H1 (cell line): ENCODE results near the gene CELSR1. TPM values are rescaled to one million over a fixed set of nuclear protein-coding genes. Genes with fewer than 3 reads are reported as not detected.
A peak's percentile ranks its signal among the peaks of the same experiment; 100 is the strongest.

Experiments
- CTCF ChIA-PET: fragments of 300-600 bp; sonication (Branson Sonifier 250); formaldehyde crosslinking; loops from one replicate; lab custom pipeline; 2021; ENCODE audit not compliant: partially characterized antibody; lab: Charles Lee
- POLR2A ChIA-PET: fragments of 300-600 bp; sonication (Branson Sonifier 250); formaldehyde crosslinking; loops from one replicate; lab custom pipeline; 2021; ENCODE audit warnings: inconsistent platforms; ENCODE audit not compliant: partially characterized antibody; lab: Charles Lee
- DNase-seq, 2 experiments: peaks; one replicate each; pipeline versions ENCODE4 v3.0.0 to v3.0.0-alpha.2; 2010 to 2022; ENCODE audit warnings: low spot score in 2 of 2, low read depth in 1 of 2, mixed read lengths in 1 of 2
- FAIRE-seq: peaks from 2 replicates; lab custom pipeline; 2011; peaks lifted over from hg19 to GRCh38; lab: Jason Lieb, UNC
- H2AFZ ChIP-seq: 2 replicates; pipeline ENCODE4 v1.8.1; 2012; ENCODE audit warnings: low read length, inconsistent platforms
- H2AK5ac ChIP-seq: 2 replicates; pipeline ENCODE4 v1.6.1; 2013; ENCODE audit warnings: low read depth, low read length
- H2BK120ac ChIP-seq: replicated peaks from 2 replicates; pipeline ENCODE3; 2013; ENCODE audit warnings: low read depth, low read length, inconsistent platforms
- H2BK12ac ChIP-seq: 2 replicates; pipeline ENCODE4 v1.6.1; 2013; ENCODE audit warnings: low read depth, low read length
- H2BK15ac ChIP-seq: 2 replicates; pipeline ENCODE4 v1.6.1; 2013; ENCODE audit warnings: low read length
- H2BK20ac ChIP-seq: 2 replicates; pipeline ENCODE4 v1.6.1; 2013; ENCODE audit warnings: low read length
- H2BK5ac ChIP-seq: 2 replicates; pipeline ENCODE4 v1.6.1; 2013; ENCODE audit warnings: low read depth, low read length
- H3K14ac ChIP-seq: 2 replicates; pipeline ENCODE4 v1.6.1; 2013; ENCODE audit warnings: inconsistent platforms; ENCODE audit not compliant: insufficient read length
- H3K18ac ChIP-seq: 2 replicates; pipeline ENCODE4 v1.6.1; 2013; ENCODE audit warnings: low read length; ENCODE audit errors: extremely low read depth
- H3K23ac ChIP-seq: 2 replicates; pipeline ENCODE4 v1.6.1; 2013; ENCODE audit warnings: inconsistent platforms; ENCODE audit not compliant: insufficient read length
- H3K23me2 ChIP-seq: 2 replicates; pipeline ENCODE4 v1.6.1; 2013; ENCODE audit warnings: low read depth, low read length
- H3K27ac ChIP-seq: 2 replicates; pipeline ENCODE4 v1.6.1; 2011; ENCODE audit warnings: low read depth, low read length, inconsistent platforms
- H3K27me3 ChIP-seq, 4 experiments: replicated peaks in 1 of 4; 1 replicate in 1 of 4; 2 replicates in 3 of 4; pipeline versions ENCODE4 v1.6.1 to v1.8.1; 2011 to 2013; ENCODE audit warnings: low read length in 3 of 4, mild to moderate bottlenecking in 3 of 4, inconsistent platforms in 2 of 4, mixed read lengths in 2 of 4, moderate library complexity in 1 of 4; ENCODE audit not compliant: control insufficient read depth in 3 of 4, insufficient read depth in 3 of 4; ENCODE audit errors: extremely low read depth in 1 of 4
- H3K36me3 ChIP-seq, 4 experiments: 2 replicates each; pipeline versions ENCODE4 v1.6.1 to v1.8.1; 2011 to 2013; ENCODE audit warnings: mild to moderate bottlenecking in 4 of 4, low read length in 3 of 4, moderate library complexity in 2 of 4, control low read depth in 1 of 4, inconsistent platforms in 1 of 4; ENCODE audit not compliant: insufficient read depth in 4 of 4, control insufficient read depth in 2 of 4
- H3K4ac ChIP-seq: replicated peaks from 2 replicates; pipeline ENCODE3; 2013; ENCODE audit warnings: low read length, low read depth, mixed read lengths, inconsistent platforms; ENCODE audit not compliant: insufficient read length
- H3K4me1 ChIP-seq, 4 experiments: replicated peaks in 1 of 4; 1 replicate in 1 of 4; 2 replicates in 3 of 4; pipeline versions ENCODE4 v1.6.1 to v1.8.1; 2011 to 2013; ENCODE audit warnings: low read length in 3 of 4, inconsistent platforms in 2 of 4, mixed read lengths in 1 of 4; ENCODE audit not compliant: insufficient read depth in 4 of 4, control insufficient read depth in 3 of 4
- H3K4me2 ChIP-seq, 2 experiments: 2 replicates each; pipeline versions ENCODE4 v1.6.1 to v1.8.1; 2011 to 2013; ENCODE audit warnings: low read depth in 2 of 2, low read length in 2 of 2, control low read depth in 1 of 2, inconsistent platforms in 1 of 2, mild to moderate bottlenecking in 1 of 2; ENCODE audit not compliant: insufficient read depth in 1 of 2
- H3K4me3 ChIP-seq, 4 experiments: fragments of 200-600, 300-600 bp in 1 of 4; sonication (generic), shearing (Covaris generic), sonication (Bioruptor Twin) in 1 of 4; 2 replicates each; pipeline versions ENCODE4 v1.5.1 to v1.8.1; 2011 to 2016; ENCODE audit warnings: low read length in 4 of 4, low read depth in 3 of 4, control low read depth in 2 of 4, inconsistent platforms in 2 of 4, mild to moderate bottlenecking in 2 of 4, mixed read lengths in 1 of 4, moderate library complexity in 1 of 4; ENCODE audit not compliant: insufficient read depth in 2 of 4; ENCODE audit errors: extremely low read depth in 1 of 4
- H3K56ac ChIP-seq: replicated peaks from 2 replicates; pipeline ENCODE3; 2013; ENCODE audit warnings: low read depth, mild to moderate bottlenecking, mixed read lengths, low read length, inconsistent platforms; ENCODE audit not compliant: insufficient read length
- H3K79me1 ChIP-seq: 2 replicates; pipeline ENCODE4 v1.6.1; 2013; ENCODE audit warnings: low read depth, low read length, control low read depth
- H3K79me2 ChIP-seq, 2 experiments: 2 replicates each; pipeline versions ENCODE4 v1.6.1 to v1.8.1; 2012 to 2013; ENCODE audit warnings: low read length in 2 of 2, mild to moderate bottlenecking in 2 of 2, inconsistent platforms in 1 of 2; ENCODE audit not compliant: insufficient read depth in 2 of 2, control insufficient read depth in 1 of 2
- H3K9ac ChIP-seq, 4 experiments: replicated peaks in 1 of 4; 1 replicate in 1 of 4; 2 replicates in 3 of 4; pipeline versions ENCODE4 v1.6.1 to v1.8.1; 2011 to 2013; ENCODE audit warnings: low read depth in 3 of 4, low read length in 3 of 4, control low read depth in 2 of 4, mild to moderate bottlenecking in 2 of 4, moderate library complexity in 2 of 4, inconsistent platforms in 1 of 4; ENCODE audit errors: extremely low read depth in 1 of 4
- H3K9me3 ChIP-seq, 2 experiments: 2 replicates each; pipeline versions ENCODE4 v1.6.1 to v1.8.1; 2012 to 2013; ENCODE audit warnings: mild to moderate bottlenecking in 2 of 2, moderate library complexity in 2 of 2, control low read depth in 1 of 2, inconsistent platforms in 1 of 2, low read depth in 1 of 2, low read length in 1 of 2, mixed read lengths in 1 of 2; ENCODE audit not compliant: insufficient read depth in 2 of 2
- H4K20me1 ChIP-seq, 2 experiments: replicated peaks in 1 of 2; 2 replicates each; pipeline versions ENCODE3 to v1.8.1; 2011 to 2013; ENCODE audit warnings: inconsistent platforms in 2 of 2, low read length in 2 of 2, mild to moderate bottlenecking in 1 of 2; ENCODE audit not compliant: insufficient read depth in 2 of 2, control insufficient read depth in 1 of 2
- H4K5ac ChIP-seq: 2 replicates; pipeline ENCODE4 v1.6.1; 2013; ENCODE audit warnings: low read length, low read depth, mixed read lengths, inconsistent platforms; ENCODE audit not compliant: insufficient read length
- H4K8ac ChIP-seq: 2 replicates; pipeline ENCODE4 v1.8.0; 2013; ENCODE audit warnings: mild to moderate bottlenecking, moderate library complexity, low read length, inconsistent platforms; ENCODE audit not compliant: insufficient read depth; ENCODE audit errors: extremely low read depth
- H4K91ac ChIP-seq: replicated peaks from 2 replicates; pipeline ENCODE3; 2013; ENCODE audit warnings: low read length, mixed read lengths, inconsistent platforms; ENCODE audit not compliant: insufficient read length
- BACH1 ChIP-seq: IDR thresholded peaks from 2 replicates; pipeline ENCODE4 v1.6.1; 2012; ENCODE audit warnings: low read length, improper control_type of control experiment
- BRCA1 ChIP-seq: IDR thresholded peaks from 2 replicates; pipeline ENCODE4 v1.6.1; 2012; ENCODE audit warnings: low read depth, low read length, improper control_type of control experiment
- CBX8 ChIP-seq: fragments of 300-800, 300-1000 bp; sonication (generic); IDR thresholded peaks from 2 replicates; pipeline ENCODE4 v1.7.1; 2016; ENCODE audit warnings: low read depth, low read length, borderline replicate concordance
- CHD2 ChIP-seq: IDR thresholded peaks from 2 replicates; pipeline ENCODE4 v1.6.1; 2012; ENCODE audit warnings: low read length, improper control_type of control experiment
- EGR1 ChIP-seq: IDR thresholded peaks from 2 replicates; pipeline ENCODE4 v1.6.1; 2011; ENCODE audit warnings: low read depth, low read length, borderline replicate concordance
- RAD21 ChIP-seq, 2 experiments: IDR thresholded peaks in 1 of 2; conservative IDR thresholded peaks in 1 of 2; 2 replicates each; pipeline ENCODE4 v1.6.1; 2011; ENCODE audit warnings: low read depth in 2 of 2, low read length in 2 of 2, improper control_type of control experiment in 1 of 2, inconsistent platforms in 1 of 2, mild to moderate bottlenecking in 1 of 2, moderate library complexity in 1 of 2
- WGBS, 2 experiments: shearing (Covaris generic) in 1 of 2; methylation state at CpG; one replicate each; pipeline versions ENCODE4 v1.1.6 to v1.1.7; 2013 to 2015; ENCODE audit warnings: low lambda C conversion rate in 2 of 2, mixed read lengths in 2 of 2, inconsistent platforms in 1 of 2, low coverage in 1 of 2, missing lambda C conversion rate in 1 of 2; ENCODE audit not compliant: insufficient replicate concordance in 2 of 2, insufficient coverage in 1 of 2, insufficient read length in 1 of 2; ENCODE audit errors: extremely low coverage in 1 of 2, missing lambda C conversion rate in 1 of 2; 5-methylcytosine and 5-hydroxymethylcytosine counted together
- polyA plus RNA-seq, 7 experiments: library from polyadenylated mRNA; depleted of rRNA in 3 of 7; stranded (reverse) in 5 of 7; unstranded in 2 of 7; fragments of >200 nt in 5 of 7; fragments of 200-250 nt in 2 of 7; gene quantifications; 1 replicate in 5 of 7; 2 replicates in 1 of 7; 4 replicates in 1 of 7; pipeline versions ENCODE4 v1.2.1 to v1.2.3, GENCODE V29; 2011 to 2013; ENCODE audit warnings: missing spikeins in 2 of 7, mixed read lengths in 2 of 7
- total RNA-seq: library from RNA; stranded (reverse); fragmentation: NEBNext Ultra II Directional; extraction: Animal tissue kit (Norgen Biotek cat#: 25700); gene quantifications from 2 replicates; pipeline ENCODE4 v1.2.1, GENCODE V29; 2021
- TF ChIP-seq, protein P1 (sequence below), 3 experiments: IDR thresholded peaks; 1 replicate in 2 of 3; 2 replicates in 1 of 3; pipeline versions ENCODE4 v1.5.1 to v1.6.1; 2011; ENCODE audit warnings: low read length in 3 of 3, mild to moderate bottlenecking in 3 of 3, inconsistent platforms in 2 of 3, low read depth in 1 of 3, moderate library complexity in 1 of 3; ENCODE audit not compliant: insufficient read depth in 1 of 3; ENCODE audit errors: control extremely low read depth in 1 of 3

Gene CELSR1
- total and polyA plus RNA-seq, 2 of the 8 experiments (the other 6 are each of a cell fraction or from before 2014, with no cell fraction given) = 9.0 to 12.4 TPM

DNA sequence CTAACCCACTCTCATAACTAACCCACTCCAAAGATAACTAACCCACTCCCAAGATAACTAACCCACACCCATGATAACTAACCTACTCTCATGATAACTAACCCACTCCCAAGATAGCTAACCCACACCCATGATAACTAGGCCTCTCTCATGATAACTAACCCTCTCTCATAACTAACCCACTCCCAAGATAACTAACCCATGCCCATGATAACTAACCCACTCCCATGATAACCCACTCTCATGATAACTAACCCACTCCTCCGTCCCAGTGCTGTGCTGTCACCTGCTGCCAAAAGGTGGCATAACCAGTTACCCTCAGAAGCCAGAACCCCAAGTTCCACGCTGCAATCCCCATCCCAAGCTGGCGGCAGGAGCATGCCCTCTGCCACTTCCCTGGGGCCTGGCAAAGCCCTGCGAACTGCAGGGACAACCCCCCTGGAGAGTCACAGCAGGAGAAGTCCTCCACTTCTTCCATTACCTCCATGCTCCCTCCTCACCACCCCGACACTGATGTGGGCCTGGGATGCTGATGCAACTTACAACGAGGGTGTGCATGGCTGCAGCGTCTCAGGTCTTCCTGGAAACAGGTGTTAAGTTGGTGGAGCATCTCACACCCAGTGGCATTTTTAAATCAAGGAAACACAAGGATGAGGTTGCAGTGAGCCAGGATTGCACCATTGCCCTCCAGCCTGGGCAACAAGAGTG is 30.8 kb upstream of the CELSR1 start:
- H3K79me2 ChIP-seq = no peaks in the 10 kb centered on the region
- H2BK12ac ChIP-seq = no peak overlapping the region
- no peaks in the 10 kb centered on the region for H3K36me3 ChIP-seq
- no peaks in the 10 kb centered on the region for H4K20me1 ChIP-seq
- H3K9me3 ChIP-seq = no peaks in the 10 kb centered on the region
- H3K56ac ChIP-seq = no peak overlapping the region
- no peak overlapping the region for H3K4me3 ChIP-seq
- H2BK120ac ChIP-seq = no peak overlapping the region
- no peak overlapping the region for H3K23ac ChIP-seq
- ChIA-PET POLR2A (interaction anchor here (1.1 kb wide), 1 partner anchor 27 kb away, joined by 3 read pairs; no protein-coding TSS in a partner anchor), CTCF (no interaction called here)
- H3K4me1 ChIP-seq = peaks cover 0 to 11% (median 7%) of the 10 kb centered on the region in 4 experiments; a peak in 6 of 7 replicates
- WGBS, 2 experiments = 63% methylated on average over 7 of the region's 7 CpGs; no CpG with 5 or more reads in 1 of the 2 experiments
- FAIRE-seq (peak; percentile 7), DNase-seq (no peak)
- H3K4me2 ChIP-seq = no peak overlapping the region
- H4K8ac ChIP-seq = no peak overlapping the region
- no peak overlapping the region for H2AFZ ChIP-seq
- H2BK20ac ChIP-seq = no peak overlapping the region
- H3K4ac ChIP-seq = no peak overlapping the region
- H2BK5ac ChIP-seq = no peak overlapping the region
- no peak overlapping the region for H4K91ac ChIP-seq
- H3K18ac ChIP-seq = no peak overlapping the region
- no peaks in the 10 kb centered on the region for H3K27me3 ChIP-seq
- no peaks in the 10 kb centered on the region for H3K79me1 ChIP-seq
- no peak overlapping the region for H3K9ac ChIP-seq
- no peak overlapping the region for H3K14ac ChIP-seq
- H2AK5ac ChIP-seq = no peak overlapping the region
- H3K23me2 ChIP-seq = peaks cover 13% of the 10 kb centered on the region; the same call in 1 of the 2 replicates
- no peak overlapping the region for H2BK15ac ChIP-seq
- H4K5ac ChIP-seq = no peak overlapping the region
- H3K27ac ChIP-seq = no peak overlapping the region
- TF ChIP-seq, protein P1, sequence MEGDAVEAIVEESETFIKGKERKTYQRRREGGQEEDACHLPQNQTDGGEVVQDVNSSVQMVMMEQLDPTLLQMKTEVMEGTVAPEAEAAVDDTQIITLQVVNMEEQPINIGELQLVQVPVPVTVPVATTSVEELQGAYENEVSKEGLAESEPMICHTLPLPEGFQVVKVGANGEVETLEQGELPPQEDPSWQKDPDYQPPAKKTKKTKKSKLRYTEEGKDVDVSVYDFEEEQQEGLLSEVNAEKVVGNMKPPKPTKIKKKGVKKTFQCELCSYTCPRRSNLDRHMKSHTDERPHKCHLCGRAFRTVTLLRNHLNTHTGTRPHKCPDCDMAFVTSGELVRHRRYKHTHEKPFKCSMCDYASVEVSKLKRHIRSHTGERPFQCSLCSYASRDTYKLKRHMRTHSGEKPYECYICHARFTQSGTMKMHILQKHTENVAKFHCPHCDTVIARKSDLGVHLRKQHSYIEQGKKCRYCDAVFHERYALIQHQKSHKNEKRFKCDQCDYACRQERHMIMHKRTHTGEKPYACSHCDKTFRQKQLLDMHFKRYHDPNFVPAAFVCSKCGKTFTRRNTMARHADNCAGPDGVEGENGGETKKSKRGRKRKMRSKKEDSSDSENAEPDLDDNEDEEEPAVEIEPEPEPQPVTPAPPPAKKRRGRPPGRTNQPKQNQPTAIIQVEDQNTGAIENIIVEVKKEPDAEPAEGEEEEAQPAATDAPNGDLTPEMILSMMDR (IDR thresholded peaks at IDR 0.05; ENCODE audit: control extremely low read depth in 1 of 3, insufficient read depth in 1 of 3, low read depth in 1 of 3, low read length in 3 of 3) = peak in 2 of 3 experiments; percentile 28 to 31; a peak in 2 of 4 replicates
- TF ChIP-seq BRCA1 (peak; percentile 92), BACH1 (peak; percentile 97), RAD21 (IDR thresholded peaks at IDR 0.05 in 1 of 2, conservative IDR thresholded peaks at IDR 0.05 in 1 of 2; ENCODE audit: low read depth in 2 of 2, low read length in 2 of 2) (peak in 1 of 2 experiments; percentile 22; a peak in 1 of 4 replicates), CHD2 (0 out of 2 replicates have a peak, but pooled peaks have one; percentile 39), EGR1 (no peak), CBX8 (no peak)
